H9 (cell line): ENCODE results near the gene FBXO38. TPM values are rescaled to one million over a fixed set of nuclear protein-coding genes. Genes with fewer than 3 reads are reported as not detected.

Source experiments
- DNase-seq: peaks from one replicate; pipeline ENCODE4 v3.0.0-alpha.2; 2017
- H2AFZ ChIP-seq: one replicate; pipeline ENCODE4 v1.6.1; 2013; ENCODE audit warnings: mild to moderate bottlenecking, low read length, control low read depth, moderate library complexity
- H2AK5ac ChIP-seq: 2 replicates; pipeline ENCODE4 v1.6.1; 2013; ENCODE audit warnings: low read length, control low read depth, mixed read lengths; ENCODE audit not compliant: insufficient read length
- H2BK120ac ChIP-seq: one replicate; pipeline ENCODE4 v1.6.1; 2013; ENCODE audit warnings: low read depth, mild to moderate bottlenecking, low read length, control low read depth, inconsistent platforms; ENCODE audit not compliant: poor library complexity, severe bottlenecking
- H2BK12ac ChIP-seq: 2 replicates; pipeline ENCODE4 v1.6.1; 2013; ENCODE audit warnings: low read length, control low read depth, mixed read lengths, low read depth; ENCODE audit not compliant: insufficient read length
- H2BK15ac ChIP-seq: 2 replicates; pipeline ENCODE4 v1.6.1; 2013; ENCODE audit warnings: low read depth, low read length, control low read depth
- H2BK20ac ChIP-seq: one replicate; pipeline ENCODE4 v1.6.1; 2013; ENCODE audit warnings: low read depth, mild to moderate bottlenecking, low read length, control low read depth, inconsistent platforms; ENCODE audit not compliant: poor library complexity, severe bottlenecking
- H2BK5ac ChIP-seq: 2 replicates; pipeline ENCODE4 v1.6.1; 2013; ENCODE audit warnings: low read length, control low read depth, mixed read lengths; ENCODE audit not compliant: insufficient read length
- H3K14ac ChIP-seq: 2 replicates; pipeline ENCODE4 v1.6.1; 2013; ENCODE audit warnings: low read length, control low read depth; ENCODE audit not compliant: insufficient read depth
- H3K18ac ChIP-seq: 2 replicates; pipeline ENCODE4 v1.6.1; 2013; ENCODE audit warnings: low read depth, mild to moderate bottlenecking, mixed read lengths, low read length, control low read depth; ENCODE audit not compliant: insufficient read length
- H3K23ac ChIP-seq: 2 replicates; pipeline ENCODE4 v1.6.1; 2013; ENCODE audit warnings: low read length, control low read depth, mixed read lengths, low read depth; ENCODE audit not compliant: insufficient read length
- H3K23me2 ChIP-seq: 2 replicates; pipeline ENCODE4 v1.6.1; 2013; ENCODE audit warnings: low read depth, mild to moderate bottlenecking, mixed read lengths, low read length, control low read depth; ENCODE audit not compliant: insufficient read length, poor library complexity, severe bottlenecking
- H3K27ac ChIP-seq: 2 replicates; pipeline ENCODE4 v1.5.1; 2013; ENCODE audit warnings: low read length, control low read depth, mixed read lengths, low read depth; ENCODE audit not compliant: insufficient read length
- H3K27me3 ChIP-seq: 2 replicates; pipeline ENCODE4 v1.6.1; 2013; ENCODE audit warnings: low read length, control low read depth, inconsistent platforms; ENCODE audit not compliant: insufficient read depth
- H3K4ac ChIP-seq: 2 replicates; pipeline ENCODE4 v1.6.1; 2013; ENCODE audit warnings: low read depth, mild to moderate bottlenecking, control low read depth, inconsistent platforms, low read length, moderate library complexity
- H3K4me1 ChIP-seq: 2 replicates; pipeline ENCODE4 v1.6.1; 2013; ENCODE audit warnings: low read length, control low read depth, inconsistent platforms; ENCODE audit not compliant: insufficient read depth
- H3K4me2 ChIP-seq: 2 replicates; pipeline ENCODE4 v1.6.1; 2013; ENCODE audit warnings: low read length, control low read depth, mixed read lengths; ENCODE audit not compliant: insufficient read length, insufficient read depth
- H3K56ac ChIP-seq: 2 replicates; pipeline ENCODE4 v1.6.1; 2013; ENCODE audit warnings: low read depth, mild to moderate bottlenecking, mixed read lengths, low read length, control low read depth; ENCODE audit not compliant: insufficient read length
- H3K79me1 ChIP-seq: 2 replicates; pipeline ENCODE4 v1.6.1; 2013; ENCODE audit warnings: low read depth, mild to moderate bottlenecking, moderate library complexity, low read length, control low read depth, inconsistent platforms; ENCODE audit not compliant: insufficient read depth, poor library complexity, severe bottlenecking
- H3K79me2 ChIP-seq: 2 replicates; pipeline ENCODE4 v1.6.1; 2013; ENCODE audit warnings: low read length, control low read depth, inconsistent platforms; ENCODE audit not compliant: insufficient read depth
- H3K9ac ChIP-seq: 2 replicates; pipeline ENCODE4 v1.6.1; 2013; ENCODE audit warnings: low read length, control low read depth, mixed read lengths; ENCODE audit not compliant: insufficient read length; ENCODE audit errors: extremely low read depth
- H3K9me3 ChIP-seq: one replicate; pipeline ENCODE4 v1.6.1; 2013; ENCODE audit warnings: low read depth, low read length, inconsistent platforms; ENCODE audit not compliant: control insufficient read depth
- H3T11ph ChIP-seq: one replicate; pipeline ENCODE4 v1.6.1; 2013; ENCODE audit warnings: mild to moderate bottlenecking, low read length, control low read depth, inconsistent platforms
- H4K20me1 ChIP-seq: one replicate; pipeline ENCODE4 v1.6.1; 2013; ENCODE audit not compliant: control insufficient read depth, insufficient read length, insufficient read depth
- H4K5ac ChIP-seq: 2 replicates; pipeline ENCODE4 v1.6.1; 2013; ENCODE audit warnings: low read depth, mild to moderate bottlenecking, mixed read lengths, low read length, control low read depth; ENCODE audit not compliant: insufficient read length
- H4K8ac ChIP-seq: replicated peaks from 2 replicates; pipeline ENCODE4 v1.6.1; 2013; ENCODE audit warnings: low read length, control low read depth, mixed read lengths, low read depth; ENCODE audit not compliant: insufficient read length
- H4K91ac ChIP-seq: 2 replicates; pipeline ENCODE4 v1.6.1; 2013; ENCODE audit warnings: low read depth, mild to moderate bottlenecking, moderate library complexity, mixed read lengths, low read length, control low read depth; ENCODE audit not compliant: insufficient read length
- H3K27ac Mint-ChIP-seq, 3 experiments: 2 replicates in 2 of 3; 3 replicates in 1 of 3; pipeline ENCODE4 v1.8.0; 2020 to 2021; ENCODE audit warnings: mixed read lengths in 3 of 3, mild to moderate bottlenecking in 1 of 3, moderate library complexity in 1 of 3
- H3K27me3 Mint-ChIP-seq: 2 replicates; pipeline ENCODE4 v1.8.0; 2021; ENCODE audit warnings: low read depth, mild to moderate bottlenecking, moderate library complexity, mixed read lengths
- H3K36me3 Mint-ChIP-seq, 3 experiments: 2 replicates in 2 of 3; 3 replicates in 1 of 3; pipeline ENCODE4 v1.8.0; 2020 to 2021; ENCODE audit warnings: low read depth in 3 of 3, mixed read lengths in 3 of 3; ENCODE audit not compliant: insufficient read depth in 1 of 3
- H3K4me1 Mint-ChIP-seq, 2 experiments: 2 replicates each; pipeline ENCODE4 v1.8.0; 2020; ENCODE audit warnings: mixed read lengths in 2 of 2
- H3K4me3 Mint-ChIP-seq, 2 experiments: 2 replicates in 1 of 2; 3 replicates in 1 of 2; pipeline ENCODE4 v1.8.0; 2020 to 2021; ENCODE audit warnings: mild to moderate bottlenecking in 2 of 2, mixed read lengths in 2 of 2, moderate library complexity in 1 of 2
- H3K9me3 Mint-ChIP-seq, 2 experiments: 2 replicates in 1 of 2; 3 replicates in 1 of 2; pipeline ENCODE4 v1.8.0; 2020; ENCODE audit warnings: mild to moderate bottlenecking in 2 of 2, mixed read lengths in 2 of 2, moderate library complexity in 1 of 2
- CTCF ChIP-seq: fragments of 200-600 bp; sonication (generic); conservative IDR thresholded peaks from 3 replicates; pipeline ENCODE4 v1.8.0; 2021; ENCODE audit warnings: antibody characterized with exemption, mild to moderate bottlenecking
- WGBS: extraction: QIAGEN DNeasy Blood & Tissue Kit; methylation state at CpG from one replicate; pipeline ENCODE4 v1.1.7; 2013; ENCODE audit warnings: missing lambda C conversion rate, low lambda C conversion rate, mixed read lengths; ENCODE audit not compliant: insufficient read length; ENCODE audit errors: extremely low coverage; 5-methylcytosine and 5-hydroxymethylcytosine counted together
- total RNA-seq: library from RNA; stranded (reverse); gene quantifications from 2 replicates; pipeline ENCODE4 v1.2.1, GENCODE V29; 2021

FBXO38 gene
- total RNA-seq, 1 experiment from 2014 or later, result 34.6 TPM

GRCh38 chr5:148465381-148466235 is 81.8 kb downstream of the FBXO38 start:
- Histone ChIP-seq H4K8ac (no peak overlapping the region), H3K4me2 (no peak overlapping the region), H2BK15ac (no peak overlapping the region), H3K79me1 (no peaks in the 10 kb centered on the region), H3K4me1 (no peaks in the 10 kb centered on the region), H2BK20ac (no peak overlapping the region), H4K91ac (no peak overlapping the region), H3K4ac (no peak overlapping the region), H2AFZ (no peak overlapping the region), H3K9me3 (no peaks in the 10 kb centered on the region), H2BK120ac (no peak overlapping the region), H4K5ac (no peak overlapping the region), H3K27me3 (no peaks in the 10 kb centered on the region), H3T11ph (no peak overlapping the region), H2BK5ac (no peak overlapping the region), H4K20me1 (no peaks in the 10 kb centered on the region), H2BK12ac (no peak overlapping the region), H3K18ac (no peak overlapping the region), H3K23ac (no peak overlapping the region), H2AK5ac (no peak overlapping the region), H3K79me2 (no peaks in the 10 kb centered on the region), H3K9ac (no peak overlapping the region), H3K56ac (no peak overlapping the region), H3K27ac (no peak overlapping the region), H3K23me2 (no peaks in the 10 kb centered on the region), H3K14ac (no peak overlapping the region)
- Mint-ChIP-seq H3K27me3 (no peaks in the 10 kb centered on the region; the same call in none of the 2 replicates), H3K4me3 (no peak overlapping the region), H3K27ac (peak overlapping the region in 1 of 3 experiments; percentile 41; a peak in 1 of 7 replicates), H3K4me1 (no peaks in the 10 kb centered on the region; a peak in 1 of 4 replicates), H3K36me3 (no peaks in the 10 kb centered on the region), H3K9me3 (peaks cover 0 to 4% of the 10 kb centered on the region in 2 experiments; a peak in 1 of 5 replicates)
- TF ChIP-seq CTCF, result no peak
- DNase-seq, result no peak
- no CpG with 5 or more reads among the region's 4 CpGs for WGBS
